ENCODE results near the gene SDK1. TPM values are rescaled to one million over a fixed set of nuclear protein-coding genes. Genes with fewer than 3 reads are reported as not detected.

Gene SDK1
- total RNA-seq, 2 experiments from 2014 or later = 0.20 to 0.25 TPM

DNA sequence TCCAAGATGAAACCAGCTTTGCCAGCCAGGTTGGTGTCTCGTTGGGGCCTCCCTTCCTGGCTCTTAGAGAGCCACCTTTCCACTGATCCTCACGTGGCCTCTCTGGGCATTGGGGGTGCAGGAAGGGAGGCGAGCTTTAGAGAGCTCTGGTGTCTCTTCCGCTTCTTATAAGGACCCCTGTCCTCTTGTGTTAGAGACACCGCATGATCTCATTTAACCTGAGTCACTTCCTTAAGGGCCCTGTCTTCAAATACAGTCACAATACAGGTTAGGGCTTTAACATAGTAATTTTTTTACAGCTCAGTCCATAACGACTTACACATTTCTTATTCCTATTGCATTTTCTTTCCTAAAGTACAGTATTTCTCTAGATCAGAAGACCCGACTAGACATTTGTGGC lies 535.8 kb downstream of the SDK1 start:
- no peak overlapping the region for H3K27ac Mint-ChIP-seq
- no peaks in the 10 kb centered on the region for H3K36me3 Mint-ChIP-seq
- H3K4me1 Mint-ChIP-seq = no peaks in the 10 kb centered on the region
- H3K4me3 Mint-ChIP-seq = no peak overlapping the region
- DNase-seq = no peak
- POLR2A ChIA-PET = no interaction called here
- H3K27me3 Mint-ChIP-seq = no peaks in the 10 kb centered on the region
- no peaks in the 10 kb centered on the region for H3K9me3 Mint-ChIP-seq
- no peak for ATAC-seq (ENCODE audit: low read depth)

DNA sequence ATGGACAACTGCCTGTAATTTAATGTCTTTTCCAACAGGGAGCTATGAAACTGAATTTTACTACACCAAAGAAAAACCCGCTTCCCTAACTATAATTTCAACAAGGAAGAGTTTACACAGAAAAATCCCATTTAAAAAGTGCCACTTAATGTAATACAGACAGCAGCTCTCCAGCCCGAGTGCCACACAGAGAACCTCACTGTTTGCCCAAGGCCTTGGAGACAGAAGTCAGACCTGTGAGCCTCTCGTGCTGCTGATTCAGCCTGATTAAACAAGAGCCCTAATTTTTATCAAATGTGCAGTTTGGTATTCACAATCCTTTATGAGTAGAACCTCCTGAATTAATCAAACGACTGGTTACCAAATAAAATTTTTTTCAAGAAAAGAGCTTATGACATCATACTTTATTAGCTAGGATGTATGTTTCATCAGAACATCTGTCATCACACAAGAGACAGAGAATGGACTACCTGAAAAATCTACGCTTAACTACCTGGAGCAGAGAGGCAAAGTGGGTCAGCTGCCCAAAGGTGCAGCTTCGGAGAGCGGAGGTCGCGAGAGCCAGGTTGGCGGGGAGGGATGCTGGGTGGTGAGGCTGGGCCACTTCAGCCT lies 543.6 kb downstream of the SDK1 start:
- Mint-ChIP-seq H3K4me3 (no peak overlapping the region), H3K27me3 (no peaks in the 10 kb centered on the region), H3K36me3 (no peaks in the 10 kb centered on the region), H3K27ac (no peak overlapping the region), H3K4me1 (no peaks in the 10 kb centered on the region), H3K9me3 (no peaks in the 10 kb centered on the region)
- POLR2A ChIA-PET = no interaction called here
- ATAC-seq (ENCODE audit: low read depth) (no peak), DNase-seq (no peak)

DNA sequence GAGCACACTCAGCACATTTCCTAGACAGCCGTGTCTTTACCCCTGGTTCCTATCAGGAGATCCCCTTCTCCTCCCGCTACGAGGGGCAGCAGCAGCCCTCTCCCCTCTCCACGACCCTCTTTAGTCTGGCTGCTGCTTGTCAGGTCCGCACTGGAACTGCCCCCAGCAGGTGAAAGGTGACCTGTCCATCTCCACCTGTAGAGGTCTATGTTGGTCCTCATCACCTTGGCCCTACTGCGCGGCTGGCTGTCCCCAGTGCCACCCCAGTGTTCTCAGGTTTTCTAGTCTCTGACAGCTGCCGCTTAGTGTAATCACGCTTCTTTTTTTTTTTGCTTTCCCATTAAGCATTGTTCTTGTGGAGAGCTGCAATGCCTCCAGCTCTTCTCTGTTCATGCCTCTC lies 545.7 kb downstream of the SDK1 start:
- H3K4me3 Mint-ChIP-seq = no peak overlapping the region
- no peaks in the 10 kb centered on the region for H3K9me3 Mint-ChIP-seq
- no peaks in the 10 kb centered on the region for H3K4me1 Mint-ChIP-seq
- POLR2A ChIA-PET = no interaction called here
- no peaks in the 10 kb centered on the region for H3K36me3 Mint-ChIP-seq
- DNase-seq = no peak
- no peak overlapping the region for H3K27ac Mint-ChIP-seq
- no peak for ATAC-seq (ENCODE audit: low read depth)
- H3K27me3 Mint-ChIP-seq = peaks cover under 1% of the 10 kb centered on the region

DNA sequence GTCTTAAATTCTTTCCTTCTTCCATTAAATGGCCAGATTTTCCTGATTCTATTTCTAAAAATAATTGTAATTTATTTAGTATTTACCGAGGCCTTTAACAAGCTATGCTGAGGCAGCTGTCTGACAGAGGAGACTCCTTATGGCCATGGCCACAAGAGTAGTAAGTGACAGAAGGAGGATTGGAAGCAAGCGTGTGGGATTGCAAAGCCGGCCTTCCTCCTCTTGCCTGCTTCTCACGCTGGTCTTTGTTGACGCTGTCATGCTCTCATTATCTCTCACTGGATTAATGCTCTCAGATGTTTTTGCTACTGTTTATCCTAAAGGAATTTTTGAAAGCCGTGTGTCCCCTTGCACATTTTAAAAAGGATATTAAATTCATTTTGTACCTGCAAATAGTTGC lies 546.3 kb downstream of the SDK1 start:
- Mint-ChIP-seq H3K4me3 (no peak overlapping the region), H3K27ac (no peak overlapping the region), H3K9me3 (no peaks in the 10 kb centered on the region), H3K4me1 (no peaks in the 10 kb centered on the region), H3K36me3 (no peaks in the 10 kb centered on the region), H3K27me3 (peaks cover 3% of the 10 kb centered on the region)
- DNase-seq (no peak), ATAC-seq (ENCODE audit: low read depth) (no peak)
- POLR2A ChIA-PET = no interaction called here

DNA sequence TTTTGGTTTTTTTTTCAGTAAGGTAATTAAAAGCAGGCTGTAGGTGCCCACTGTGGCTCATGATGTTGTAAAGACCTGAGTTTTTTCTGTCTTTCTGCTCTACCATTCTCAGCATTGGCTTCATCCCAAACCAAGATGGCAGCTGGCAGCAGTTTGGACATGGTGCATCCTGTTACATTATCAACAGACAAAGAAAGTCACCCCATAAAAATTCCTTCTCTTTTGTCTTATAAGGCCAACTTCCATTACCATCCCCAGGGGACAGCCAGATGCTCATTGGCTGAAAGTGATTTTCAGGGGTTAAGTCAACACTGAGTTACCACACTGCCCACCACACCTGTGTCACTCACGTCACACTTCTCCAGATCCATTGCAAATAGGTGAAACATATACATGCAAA lies 558.4 kb downstream of the SDK1 start:
- H3K27ac Mint-ChIP-seq = no peak overlapping the region
- no peaks in the 10 kb centered on the region for H3K36me3 Mint-ChIP-seq
- no peaks in the 10 kb centered on the region for H3K4me1 Mint-ChIP-seq
- peaks cover 6% of the 10 kb centered on the region for H3K27me3 Mint-ChIP-seq
- H3K4me3 Mint-ChIP-seq = no peak overlapping the region
- ATAC-seq (ENCODE audit: low read depth) (no peak), DNase-seq (no peak)
- POLR2A ChIA-PET = no interaction called here
- peaks cover 6% of the 10 kb centered on the region for H3K9me3 Mint-ChIP-seq

DNA sequence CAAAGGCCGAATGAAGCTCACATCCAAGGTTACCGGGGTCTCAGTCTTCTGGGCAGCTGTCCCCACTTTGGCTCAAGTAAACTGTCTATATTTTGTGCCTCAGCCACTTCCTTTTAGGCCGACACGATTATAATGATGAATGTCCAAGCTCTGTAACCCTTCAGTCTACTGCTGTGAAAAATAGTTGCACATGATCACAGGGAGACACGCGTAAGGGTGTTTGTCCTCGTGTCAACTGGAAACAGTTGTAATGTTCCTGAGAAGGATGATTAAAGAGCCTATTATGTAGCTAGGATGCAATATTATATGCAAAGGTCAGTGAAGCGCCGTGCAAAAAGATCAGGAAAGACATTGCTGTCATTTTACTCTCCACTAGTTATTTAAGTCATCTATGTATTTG lies 559.9 kb downstream of the SDK1 start:
- Mint-ChIP-seq H3K27me3 (peaks cover 5% of the 10 kb centered on the region), H3K36me3 (no peaks in the 10 kb centered on the region), H3K9me3 (peaks cover 6% of the 10 kb centered on the region), H3K4me1 (no peaks in the 10 kb centered on the region), H3K4me3 (no peak overlapping the region), H3K27ac (no peak overlapping the region)
- no peak for ATAC-seq (ENCODE audit: low read depth)
- POLR2A ChIA-PET = no interaction called here
- no peak for DNase-seq

DNA sequence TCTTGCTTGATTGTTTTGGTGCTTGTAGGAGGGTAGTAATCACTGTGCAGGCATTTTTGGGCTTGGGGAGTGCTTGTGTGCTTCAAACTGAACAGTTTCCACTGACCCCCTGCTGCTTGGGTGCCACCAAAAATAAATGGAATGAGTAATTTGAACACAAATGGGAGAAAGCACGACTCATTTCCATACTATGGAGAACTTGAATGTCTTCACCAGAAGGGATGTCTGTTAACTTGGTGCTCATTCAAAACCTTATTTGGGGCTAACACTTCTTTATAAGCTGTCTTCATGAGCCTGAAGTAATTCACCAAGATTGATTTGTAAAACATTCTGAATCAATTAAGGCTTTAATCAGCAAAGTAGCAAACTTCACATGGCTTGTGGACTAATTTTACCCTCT lies 560.3 kb downstream of the SDK1 start:
- no peaks in the 10 kb centered on the region for H3K36me3 Mint-ChIP-seq
- ATAC-seq (ENCODE audit: low read depth) (no peak), DNase-seq (no peak)
- peaks cover 6% of the 10 kb centered on the region for H3K9me3 Mint-ChIP-seq
- no peak overlapping the region for H3K4me3 Mint-ChIP-seq
- H3K27ac Mint-ChIP-seq = no peak overlapping the region
- POLR2A ChIA-PET = no interaction called here
- no peaks in the 10 kb centered on the region for H3K4me1 Mint-ChIP-seq
- peaks cover 4% of the 10 kb centered on the region for H3K27me3 Mint-ChIP-seq

DNA sequence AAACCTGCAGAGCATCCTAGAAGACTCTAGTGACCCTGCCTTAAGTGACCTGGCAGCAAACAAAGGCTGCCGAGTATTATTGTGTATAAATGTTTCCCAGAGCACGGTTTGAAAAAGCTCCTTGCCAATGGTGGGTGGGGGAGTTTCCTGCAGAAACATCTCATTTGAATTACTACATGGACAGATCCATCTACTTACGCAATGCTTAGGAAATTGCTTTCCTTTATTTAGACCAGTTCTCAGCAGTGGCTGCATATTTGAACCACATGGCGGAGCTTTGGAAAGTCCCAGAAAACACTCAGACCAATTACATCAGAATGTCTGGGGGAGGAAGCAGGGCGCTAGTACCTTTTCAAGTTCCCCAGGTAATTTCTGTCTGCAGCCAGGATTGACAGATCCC lies 560.9 kb downstream of the SDK1 start:
- H3K4me3 Mint-ChIP-seq = no peak overlapping the region
- POLR2A ChIA-PET = no interaction called here
- peaks cover 6% of the 10 kb centered on the region for H3K9me3 Mint-ChIP-seq
- no peaks in the 10 kb centered on the region for H3K4me1 Mint-ChIP-seq
- ATAC-seq (ENCODE audit: low read depth) (no peak), DNase-seq (no peak)
- peaks cover 4% of the 10 kb centered on the region for H3K27me3 Mint-ChIP-seq
- H3K27ac Mint-ChIP-seq = no peak overlapping the region
- no peaks in the 10 kb centered on the region for H3K36me3 Mint-ChIP-seq

DNA sequence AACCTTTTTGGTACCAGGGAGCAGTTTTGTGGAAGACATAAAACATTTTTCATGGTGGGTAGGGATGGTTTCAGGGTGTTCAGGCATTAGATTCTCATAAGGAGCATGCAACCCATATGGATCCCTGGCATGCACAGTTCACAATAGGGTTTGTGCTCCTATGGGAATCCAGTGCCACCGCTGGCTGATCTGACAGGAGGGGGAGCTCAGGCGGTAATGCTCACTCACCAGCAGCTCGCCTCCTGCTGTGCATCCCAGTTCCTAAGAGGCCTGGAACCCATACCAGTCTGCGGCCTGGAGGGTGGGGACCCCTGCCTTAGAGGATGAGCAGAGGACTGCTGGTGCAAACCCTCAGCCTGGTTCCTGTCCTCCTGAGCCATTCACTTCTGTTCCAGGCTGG lies 561.7 kb downstream of the SDK1 start:
- no peak overlapping the region for H3K27ac Mint-ChIP-seq
- H3K27me3 Mint-ChIP-seq = peaks cover 4% of the 10 kb centered on the region
- DNase-seq = no peak
- peaks cover 6% of the 10 kb centered on the region for H3K9me3 Mint-ChIP-seq
- no peak overlapping the region for H3K4me3 Mint-ChIP-seq
- ATAC-seq (ENCODE audit: low read depth) = no peak
- H3K36me3 Mint-ChIP-seq = no peaks in the 10 kb centered on the region
- POLR2A ChIA-PET = no interaction called here
- no peaks in the 10 kb centered on the region for H3K4me1 Mint-ChIP-seq

DNA sequence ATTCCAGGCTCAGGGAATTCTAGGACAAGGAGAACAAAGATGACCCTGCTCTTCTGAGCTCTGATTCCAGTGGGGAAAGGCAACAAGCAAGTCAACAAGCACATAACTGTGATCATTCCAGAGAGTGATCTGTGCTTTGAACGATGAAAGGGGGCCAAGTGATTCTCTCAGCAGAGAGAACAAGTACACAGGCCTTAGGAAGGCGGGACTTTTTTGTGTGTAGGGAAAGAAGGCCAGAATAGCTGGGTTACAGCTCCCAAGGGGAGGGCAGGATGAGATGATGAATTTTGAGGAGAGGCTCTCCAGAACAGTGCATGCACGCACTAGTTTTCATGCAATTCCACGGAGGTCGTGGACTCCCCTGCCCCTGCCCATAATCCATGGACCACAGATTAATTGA lies 565.2 kb downstream of the SDK1 start:
- no peak overlapping the region for H3K27ac Mint-ChIP-seq
- H3K36me3 Mint-ChIP-seq = no peaks in the 10 kb centered on the region
- no peak for DNase-seq
- no peak for ATAC-seq (ENCODE audit: low read depth)
- peaks cover 4% of the 10 kb centered on the region for H3K27me3 Mint-ChIP-seq
- no peaks in the 10 kb centered on the region for H3K4me1 Mint-ChIP-seq
- H3K4me3 Mint-ChIP-seq = no peak overlapping the region
- peaks cover 4% of the 10 kb centered on the region for H3K9me3 Mint-ChIP-seq
- POLR2A ChIA-PET = no interaction called here

DNA sequence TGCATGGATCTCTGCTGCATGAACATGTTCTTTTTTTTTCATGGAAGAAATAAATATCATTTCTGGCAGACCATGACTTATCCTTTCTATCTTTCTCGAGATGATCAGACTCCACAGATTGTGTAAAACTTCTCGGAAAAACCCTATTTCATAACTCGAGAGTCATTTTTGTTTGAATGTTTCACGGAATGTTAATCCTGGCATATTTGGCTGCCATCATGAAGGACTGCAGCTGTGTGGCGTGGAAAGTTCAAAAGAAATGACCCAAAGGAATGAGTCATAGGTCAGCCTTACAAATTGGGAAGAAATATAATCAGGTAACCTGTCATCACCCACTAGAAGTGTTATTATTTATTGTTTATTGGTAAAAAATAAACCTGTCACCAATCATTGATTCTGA lies 566.8 kb downstream of the SDK1 start:
- no peak overlapping the region for H3K27ac Mint-ChIP-seq
- peaks cover 4% of the 10 kb centered on the region for H3K9me3 Mint-ChIP-seq
- H3K36me3 Mint-ChIP-seq = no peaks in the 10 kb centered on the region
- POLR2A ChIA-PET = no interaction called here
- H3K27me3 Mint-ChIP-seq = peaks cover 9% of the 10 kb centered on the region
- DNase-seq (no peak), ATAC-seq (ENCODE audit: low read depth) (no peak)
- H3K4me3 Mint-ChIP-seq = no peak overlapping the region
- H3K4me1 Mint-ChIP-seq = no peaks in the 10 kb centered on the region

DNA sequence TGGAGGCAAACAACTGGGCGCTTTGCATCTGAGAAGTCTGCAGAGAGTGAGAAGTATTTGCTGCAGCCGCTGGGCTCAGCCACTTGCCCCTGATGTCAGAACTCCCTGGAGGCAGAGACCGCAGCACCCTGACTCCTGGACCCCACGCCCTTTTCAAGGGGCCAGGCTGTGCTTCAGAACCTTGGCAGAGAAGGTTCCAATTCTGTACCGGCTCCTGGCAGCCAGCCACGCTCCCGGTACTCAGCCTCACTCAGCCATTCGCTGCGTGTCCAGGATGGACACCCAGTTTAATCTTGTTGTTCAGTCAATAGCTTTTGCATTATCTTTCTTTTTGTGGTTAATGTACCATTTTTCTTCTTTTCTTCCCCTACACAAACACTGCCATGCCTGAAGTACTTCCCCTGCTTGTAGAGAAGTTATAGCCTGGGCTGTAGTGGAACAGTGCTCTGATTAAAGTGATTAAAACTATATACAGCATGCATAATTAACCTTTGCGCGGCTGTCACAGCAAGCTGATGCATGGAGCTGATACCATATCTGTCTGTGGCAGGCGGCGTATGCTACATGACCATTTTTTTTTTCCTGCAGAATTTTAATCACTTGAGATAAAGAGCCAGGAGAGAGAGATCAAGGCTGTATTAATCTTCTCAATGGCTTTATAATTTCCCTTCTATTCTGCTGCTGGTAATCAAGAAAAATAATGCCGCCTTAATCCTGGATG lies 578.5 kb downstream of the SDK1 start:
- ATAC-seq (ENCODE audit: low read depth) (no peak), DNase-seq (no peak)
- POLR2A ChIA-PET = no interaction called here
- Mint-ChIP-seq H3K4me1 (no peaks in the 10 kb centered on the region), H3K4me3 (no peak overlapping the region), H3K9me3 (peaks cover 1% of the 10 kb centered on the region), H3K27ac (no peak overlapping the region), H3K36me3 (no peaks in the 10 kb centered on the region), H3K27me3 (no peaks in the 10 kb centered on the region)

DNA sequence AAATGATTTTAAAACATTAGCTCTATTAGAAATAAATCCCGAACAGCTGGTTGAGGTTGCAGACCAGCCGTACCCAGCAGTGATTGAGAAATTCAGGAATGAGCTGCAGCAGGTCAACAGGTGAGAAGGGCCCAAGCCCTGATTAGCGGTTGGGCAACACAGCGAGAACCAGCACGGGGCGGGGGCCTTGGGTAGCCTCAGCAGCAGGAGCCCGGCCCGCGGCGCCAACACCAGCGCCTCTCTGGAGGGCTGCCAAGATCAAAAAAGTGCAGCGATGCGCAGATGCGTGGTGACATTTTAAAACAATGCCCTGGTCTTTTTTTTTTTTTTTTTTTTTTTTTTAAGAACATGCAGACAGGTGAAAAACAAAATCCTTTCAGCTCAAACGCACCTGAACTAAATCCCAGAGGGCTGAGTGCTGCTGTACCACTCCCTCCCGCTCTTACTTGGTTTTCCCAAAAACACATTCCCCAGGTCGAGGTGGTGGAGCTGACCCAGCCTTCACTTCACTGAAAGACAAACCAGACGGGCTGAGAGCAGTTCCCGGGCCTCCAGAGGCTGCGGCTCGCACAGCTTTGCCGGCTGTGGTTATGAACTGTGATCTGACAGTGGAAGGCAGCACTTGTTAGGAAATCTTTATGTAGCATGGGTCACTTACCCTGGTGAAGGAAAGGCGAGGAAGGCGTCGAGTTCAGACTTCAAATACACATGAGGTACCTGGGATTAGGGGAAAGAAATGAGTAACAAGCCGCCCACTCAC lies 579.4 kb downstream of the SDK1 start:
- H3K4me3 Mint-ChIP-seq = no peak overlapping the region
- H3K36me3 Mint-ChIP-seq = no peaks in the 10 kb centered on the region
- ATAC-seq (ENCODE audit: low read depth) = no peak
- H3K27me3 Mint-ChIP-seq = no peaks in the 10 kb centered on the region
- peaks cover 1% of the 10 kb centered on the region for H3K9me3 Mint-ChIP-seq
- POLR2A ChIA-PET = no interaction called here
- no peak overlapping the region for H3K27ac Mint-ChIP-seq
- DNase-seq = no peak
- no peaks in the 10 kb centered on the region for H3K4me1 Mint-ChIP-seq

DNA sequence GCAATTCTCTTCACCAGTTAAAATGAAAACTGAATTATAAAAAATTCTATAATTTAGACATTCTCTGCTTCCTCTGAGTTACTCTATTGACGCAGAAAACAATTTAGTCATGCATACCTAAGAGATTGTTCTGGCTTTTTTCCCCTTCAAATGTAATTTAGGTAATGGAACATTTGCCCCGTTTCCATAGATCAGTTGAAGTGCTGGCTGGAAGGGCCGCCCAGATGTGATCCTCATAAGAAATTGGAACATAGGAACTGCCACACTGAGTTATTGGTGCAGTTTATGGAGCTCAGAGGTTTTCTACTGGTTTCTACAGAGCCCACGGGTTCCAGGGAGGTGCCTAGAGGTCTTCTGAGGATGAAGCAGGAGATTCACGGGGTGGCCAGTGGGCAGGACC lies 581.7 kb downstream of the SDK1 start:
- Mint-ChIP-seq H3K27me3 (no peaks in the 10 kb centered on the region), H3K36me3 (no peaks in the 10 kb centered on the region), H3K27ac (no peak overlapping the region), H3K4me3 (no peak overlapping the region), H3K9me3 (peaks cover 1% of the 10 kb centered on the region), H3K4me1 (no peaks in the 10 kb centered on the region)
- DNase-seq (no peak), ATAC-seq (ENCODE audit: low read depth) (no peak)
- POLR2A ChIA-PET = no interaction called here

Data from activated naive CD8-positive, alpha-beta T cell treated with anti-CD3 and anti-CD28 coated beads, Interleukin-2, amount 10 ng/mL, durations not matched to agents 7 days and 5 days (primary cell).